PFSK-1 (cell line): ENCODE results near the gene GUCD1.

Experiments
- FOXP2 ChIP-seq: optimal IDR thresholded peaks from 2 replicates; pipeline ENCODE3; 2011; ENCODE audit warnings: borderline replicate concordance, control low read depth, inconsistent platforms; ENCODE audit not compliant: insufficient read depth; ENCODE audit errors: extremely low read length, extremely low read depth
- POLR2AphosphoS5 ChIP-seq: IDR thresholded peaks from 2 replicates; pipeline ENCODE4 v1.6.1; 2012; ENCODE audit warnings: low read depth, mild to moderate bottlenecking, control low read depth, low read length, moderate library complexity
- SIN3A ChIP-seq: IDR thresholded peaks from 2 replicates; pipeline ENCODE4 v1.6.1; 2012; ENCODE audit warnings: mild to moderate bottlenecking, low read length, moderate library complexity, borderline replicate concordance; ENCODE audit not compliant: insufficient read depth
- TAF1 ChIP-seq: IDR thresholded peaks from 2 replicates; pipeline ENCODE4 v1.6.1; 2012; ENCODE audit warnings: low read length, control low read depth, borderline replicate concordance; ENCODE audit not compliant: insufficient read depth
- TF ChIP-seq, protein P1 (sequence below), 2 experiments: IDR thresholded peaks; 2 replicates each; pipeline versions ENCODE4 v1.6.1 to v1.8.0; 2011 to 2012; ENCODE audit warnings: low read depth in 2 of 2, low read length in 2 of 2, control low read depth in 1 of 2, inconsistent platforms in 1 of 2, mild to moderate bottlenecking in 1 of 2, moderate library complexity in 1 of 2; ENCODE audit not compliant: insufficient read depth in 1 of 2

GUCD1 gene

DNA sequence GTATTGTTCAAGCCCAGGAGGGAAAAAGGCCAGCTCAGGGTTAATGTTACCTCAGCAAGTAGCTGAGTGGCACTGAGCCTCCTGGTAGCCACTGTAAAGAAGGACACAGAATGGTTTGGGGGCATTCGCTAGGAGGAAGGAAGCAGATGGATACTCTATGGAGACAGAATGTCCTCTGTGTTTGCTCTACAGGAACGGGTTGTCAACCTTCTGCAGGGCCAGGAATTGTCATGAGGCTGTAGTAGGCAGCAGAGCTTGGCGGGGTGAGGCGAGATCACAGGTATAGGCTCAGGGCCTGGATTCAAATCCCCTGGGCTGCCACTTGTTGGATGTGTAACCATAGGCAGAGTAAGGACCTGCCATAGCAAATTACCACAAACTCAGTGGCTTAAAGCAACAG is 40.9 kb upstream of the GUCD1 start:
- no peak for TF ChIP-seq FOXP2
- no peak for TF ChIP-seq SIN3A
- no peak for TF ChIP-seq POLR2AphosphoS5
- TF ChIP-seq TAF1: no peak
- TF ChIP-seq, protein P1, sequence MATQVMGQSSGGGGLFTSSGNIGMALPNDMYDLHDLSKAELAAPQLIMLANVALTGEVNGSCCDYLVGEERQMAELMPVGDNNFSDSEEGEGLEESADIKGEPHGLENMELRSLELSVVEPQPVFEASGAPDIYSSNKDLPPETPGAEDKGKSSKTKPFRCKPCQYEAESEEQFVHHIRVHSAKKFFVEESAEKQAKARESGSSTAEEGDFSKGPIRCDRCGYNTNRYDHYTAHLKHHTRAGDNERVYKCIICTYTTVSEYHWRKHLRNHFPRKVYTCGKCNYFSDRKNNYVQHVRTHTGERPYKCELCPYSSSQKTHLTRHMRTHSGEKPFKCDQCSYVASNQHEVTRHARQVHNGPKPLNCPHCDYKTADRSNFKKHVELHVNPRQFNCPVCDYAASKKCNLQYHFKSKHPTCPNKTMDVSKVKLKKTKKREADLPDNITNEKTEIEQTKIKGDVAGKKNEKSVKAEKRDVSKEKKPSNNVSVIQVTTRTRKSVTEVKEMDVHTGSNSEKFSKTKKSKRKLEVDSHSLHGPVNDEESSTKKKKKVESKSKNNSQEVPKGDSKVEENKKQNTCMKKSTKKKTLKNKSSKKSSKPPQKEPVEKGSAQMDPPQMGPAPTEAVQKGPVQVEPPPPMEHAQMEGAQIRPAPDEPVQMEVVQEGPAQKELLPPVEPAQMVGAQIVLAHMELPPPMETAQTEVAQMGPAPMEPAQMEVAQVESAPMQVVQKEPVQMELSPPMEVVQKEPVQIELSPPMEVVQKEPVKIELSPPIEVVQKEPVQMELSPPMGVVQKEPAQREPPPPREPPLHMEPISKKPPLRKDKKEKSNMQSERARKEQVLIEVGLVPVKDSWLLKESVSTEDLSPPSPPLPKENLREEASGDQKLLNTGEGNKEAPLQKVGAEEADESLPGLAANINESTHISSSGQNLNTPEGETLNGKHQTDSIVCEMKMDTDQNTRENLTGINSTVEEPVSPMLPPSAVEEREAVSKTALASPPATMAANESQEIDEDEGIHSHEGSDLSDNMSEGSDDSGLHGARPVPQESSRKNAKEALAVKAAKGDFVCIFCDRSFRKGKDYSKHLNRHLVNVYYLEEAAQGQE (IDR thresholded peaks at IDR 0.05; ENCODE audit: insufficient read depth in 1 of 2, low read depth in 2 of 2, low read length in 2 of 2): no peak

DNA sequence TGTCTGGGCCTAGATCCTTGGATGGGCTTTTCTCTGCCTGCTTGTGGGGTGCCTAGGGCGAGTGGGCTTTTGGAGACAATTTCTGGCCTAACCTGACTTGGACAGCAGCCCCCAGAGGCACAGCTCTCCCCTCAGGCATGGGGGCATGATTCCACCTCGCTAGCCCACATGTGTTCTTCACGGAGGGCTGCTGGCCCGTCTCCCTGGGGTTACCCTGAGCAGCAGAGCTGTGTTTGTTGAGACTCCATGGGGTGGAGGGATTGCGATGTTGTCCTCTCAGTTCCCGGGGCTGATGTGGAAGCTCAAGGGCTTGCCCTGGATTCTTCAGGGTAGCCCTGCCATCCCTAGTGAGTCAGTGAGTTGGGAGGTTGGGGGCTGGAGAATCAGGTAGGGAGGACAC is 40.3 kb upstream of the GUCD1 start:
- TF ChIP-seq FOXP2: no peak
- no peak for TF ChIP-seq TAF1
- TF ChIP-seq, protein P1 (IDR thresholded peaks at IDR 0.05; ENCODE audit: insufficient read depth in 1 of 2, low read depth in 2 of 2, low read length in 2 of 2): no peak
- TF ChIP-seq POLR2AphosphoS5: no peak
- TF ChIP-seq SIN3A: no peak

DNA sequence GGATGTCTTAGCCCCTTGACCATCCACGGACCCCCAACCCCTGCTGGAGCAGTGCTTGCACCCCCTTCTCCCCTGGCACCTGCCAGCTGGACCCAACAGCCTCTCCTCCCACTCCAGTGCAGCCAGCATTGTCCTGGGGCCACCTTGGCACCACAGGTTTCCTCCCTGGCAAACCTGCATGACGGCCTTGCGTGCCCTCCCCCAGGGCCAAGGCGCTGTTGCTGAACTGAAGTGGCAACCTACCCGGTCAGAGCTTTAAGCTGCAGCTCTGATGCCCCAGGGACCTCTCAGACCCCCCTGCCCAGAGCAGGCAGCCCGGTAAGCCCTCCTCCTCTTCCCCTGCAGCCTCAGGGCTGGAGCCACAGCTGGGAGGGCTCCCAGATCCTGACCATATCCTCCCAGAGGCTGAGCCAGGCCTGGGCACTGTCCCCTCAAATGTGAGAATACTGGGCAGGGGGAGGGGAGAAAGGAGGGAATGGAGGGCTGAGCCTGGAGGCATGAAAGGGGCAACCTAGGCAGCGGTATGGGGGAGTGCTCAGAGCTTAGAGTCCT is 39.7 kb upstream of the GUCD1 start:
- TF ChIP-seq, protein P1 (IDR thresholded peaks at IDR 0.05; ENCODE audit: insufficient read depth in 1 of 2, low read depth in 2 of 2, low read length in 2 of 2): no peak
- TF ChIP-seq TAF1 (no peak), FOXP2 (no peak), POLR2AphosphoS5 (no peak), SIN3A (no peak)

DNA sequence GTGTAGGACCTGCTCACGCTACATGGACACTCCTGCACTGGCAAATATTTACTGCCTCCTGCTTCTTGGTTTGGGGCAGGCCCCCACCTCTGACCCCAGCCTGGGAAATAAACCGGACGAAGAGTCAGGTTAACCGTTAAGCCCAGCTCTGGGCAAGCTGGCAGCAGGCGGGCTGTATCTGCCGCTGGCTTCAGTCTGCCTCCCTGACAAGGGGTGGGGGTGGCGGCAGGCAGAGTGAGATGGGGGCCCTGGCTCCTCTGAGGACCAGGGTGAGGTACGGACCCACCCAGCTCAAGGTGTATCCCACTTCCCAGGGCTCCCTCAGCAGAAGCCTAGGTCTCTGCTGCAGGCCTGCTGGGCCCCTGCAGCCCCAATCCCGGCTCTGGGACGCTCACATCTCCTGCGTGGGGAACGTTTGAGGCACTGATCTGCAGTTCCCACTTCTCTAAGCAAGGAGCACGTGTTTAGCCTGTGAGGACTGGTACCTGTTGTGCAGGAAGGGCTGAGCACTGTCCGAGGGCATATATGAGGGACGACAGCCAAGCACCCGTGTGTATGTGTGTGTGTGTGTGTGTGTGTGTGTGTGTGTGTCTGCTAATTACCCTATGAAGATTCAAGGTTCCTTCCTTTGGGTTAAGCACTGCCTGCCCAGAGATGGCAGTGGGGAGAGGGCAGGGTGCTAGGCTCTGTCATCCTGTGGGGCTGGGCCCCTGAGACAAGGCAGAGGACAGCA is 39.1 kb upstream of the GUCD1 start:
- TF ChIP-seq TAF1 (no peak), FOXP2 (peak; percentile 9)
- TF ChIP-seq, protein P1 (IDR thresholded peaks at IDR 0.05; ENCODE audit: insufficient read depth in 1 of 2, low read depth in 2 of 2, low read length in 2 of 2): no peak

DNA sequence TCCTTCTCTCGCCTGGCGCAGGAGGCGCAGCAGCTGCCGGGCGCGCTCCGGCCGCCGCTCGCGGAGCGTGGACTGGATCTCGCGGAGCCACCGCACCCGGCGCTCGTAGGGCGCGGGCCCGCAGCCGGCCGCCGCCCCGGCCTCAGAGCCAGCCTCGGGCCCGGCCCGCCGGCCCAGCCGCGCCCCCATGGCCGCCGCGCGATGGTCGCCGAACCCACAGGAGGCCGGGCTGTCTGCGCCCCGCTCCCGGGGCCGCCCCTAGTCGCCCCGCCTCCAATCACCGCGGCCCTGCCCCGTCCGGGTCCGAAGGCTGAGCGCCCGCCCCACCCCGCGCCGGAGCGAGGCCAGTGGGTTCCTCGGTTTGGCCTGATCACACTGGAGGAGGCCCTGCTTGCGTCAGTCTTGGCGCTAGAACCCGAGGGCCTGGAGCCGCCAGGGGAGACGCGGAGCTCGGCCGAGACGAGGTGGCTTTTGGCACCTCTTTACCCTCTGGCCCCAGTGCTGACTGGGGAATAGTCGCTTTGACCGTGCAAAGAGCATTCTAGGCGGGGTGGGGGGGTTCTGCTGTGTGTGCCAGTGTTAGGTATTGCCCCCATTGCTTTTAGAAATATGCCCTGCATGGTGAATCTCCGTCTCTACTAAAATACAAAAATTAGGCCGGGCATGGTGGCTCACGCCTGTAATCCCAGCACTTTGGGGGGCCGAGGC is 38.1 kb upstream of the GUCD1 start, which contains the start of gene LRRC75B:
LRRC75B (minus strand) TSS at position 223 of the 708 bp plus-strand sequence; CDS start at position 189, 34 bp downstream.
- TF ChIP-seq, protein P1 (IDR thresholded peaks at IDR 0.05; ENCODE audit: insufficient read depth in 1 of 2, low read depth in 2 of 2, low read length in 2 of 2): no peak
- no peak for TF ChIP-seq SIN3A
- TF ChIP-seq FOXP2: peak; percentile 11
- TF ChIP-seq POLR2AphosphoS5: peak; percentile 61
- peak; percentile 69; the same call in 1 of the 2 replicates for TF ChIP-seq TAF1
